Activated CD8-positive, alpha-beta memory T cell treated with anti-CD3 and anti-CD28 coated beads for 4 hours (primary cell): Measurements from ENCODE around the gene CCHCR1.
A peak's percentile ranks its signal among the peaks of the same experiment; 100 is the strongest.

Experiments
- DNase-seq, 2 donors: peaks; one replicate each; pipeline ENCODE4 v3.0.0-alpha.2; 2020; ENCODE audit warnings: low read depth in 2 of 2

The CCHCR1 gene

DNA sequence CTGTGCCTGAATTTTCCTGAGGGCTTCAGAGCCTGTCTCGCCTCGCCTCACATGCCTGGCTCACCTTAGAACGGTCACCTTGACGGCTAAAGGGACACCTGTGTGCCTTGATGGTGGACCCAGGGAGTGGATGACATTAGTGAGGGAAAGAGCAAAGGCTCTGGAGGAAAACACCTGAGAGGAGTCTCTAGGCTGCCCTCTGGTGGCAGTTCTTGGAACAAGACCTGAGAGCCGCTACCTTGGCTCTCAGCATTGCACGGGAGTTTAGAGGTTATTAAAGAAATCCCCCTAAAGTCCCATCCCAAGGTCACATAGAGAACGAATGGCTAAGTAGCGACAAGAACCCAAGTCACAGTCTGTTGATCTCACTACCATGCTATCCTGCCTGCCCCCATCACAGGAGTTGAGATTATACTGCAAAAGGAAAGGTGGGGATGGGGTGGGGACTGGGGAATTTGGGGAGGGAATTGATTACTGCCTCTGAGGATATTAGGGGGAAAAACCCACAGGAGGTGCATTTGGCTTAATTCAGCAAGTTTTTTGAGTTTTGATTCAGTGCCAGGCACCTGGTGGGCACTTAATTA lies 29.4 kb downstream of the CCHCR1 start:
- DNase-seq, result peak; percentile 26 to 50

DNA sequence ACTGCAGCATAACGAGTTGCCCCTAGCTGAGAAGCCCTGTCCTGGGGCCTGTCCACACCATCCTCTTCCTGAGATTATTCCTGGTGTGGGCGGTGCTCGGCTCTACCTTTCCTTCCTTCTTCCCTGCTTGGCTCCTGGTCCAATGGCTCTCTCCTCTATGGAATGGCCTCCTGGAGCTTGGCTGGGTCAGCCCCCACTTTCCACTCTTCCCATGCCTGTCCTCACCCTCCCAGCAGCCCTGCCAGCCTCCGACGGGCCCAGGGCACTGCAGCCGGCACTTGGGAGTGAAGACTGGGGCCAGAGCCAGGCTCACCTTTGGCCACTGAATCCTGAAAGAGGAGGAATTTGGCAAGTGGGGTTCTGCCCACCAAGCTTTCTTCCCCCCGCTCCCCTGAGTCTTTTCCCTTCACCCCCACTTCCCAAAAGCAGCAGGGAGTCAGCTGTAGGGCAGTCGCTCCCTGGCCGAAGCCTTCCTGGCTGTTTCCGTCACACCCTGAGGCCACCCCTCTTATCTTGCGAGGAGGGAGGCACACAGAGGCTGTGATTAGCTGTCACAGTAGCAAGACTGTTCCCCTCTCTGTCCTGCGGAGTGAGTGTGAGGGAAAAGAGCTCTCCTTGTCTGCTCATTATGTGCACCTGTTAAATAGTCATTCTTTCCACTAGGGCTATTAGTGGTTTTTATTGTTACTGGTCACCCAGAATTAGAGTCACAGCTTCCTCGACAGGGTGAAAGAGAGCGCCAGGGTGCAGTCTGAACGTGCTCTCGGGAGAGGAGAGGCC lies 31.0 kb downstream of the CCHCR1 start:
- no peak for DNase-seq

DNA sequence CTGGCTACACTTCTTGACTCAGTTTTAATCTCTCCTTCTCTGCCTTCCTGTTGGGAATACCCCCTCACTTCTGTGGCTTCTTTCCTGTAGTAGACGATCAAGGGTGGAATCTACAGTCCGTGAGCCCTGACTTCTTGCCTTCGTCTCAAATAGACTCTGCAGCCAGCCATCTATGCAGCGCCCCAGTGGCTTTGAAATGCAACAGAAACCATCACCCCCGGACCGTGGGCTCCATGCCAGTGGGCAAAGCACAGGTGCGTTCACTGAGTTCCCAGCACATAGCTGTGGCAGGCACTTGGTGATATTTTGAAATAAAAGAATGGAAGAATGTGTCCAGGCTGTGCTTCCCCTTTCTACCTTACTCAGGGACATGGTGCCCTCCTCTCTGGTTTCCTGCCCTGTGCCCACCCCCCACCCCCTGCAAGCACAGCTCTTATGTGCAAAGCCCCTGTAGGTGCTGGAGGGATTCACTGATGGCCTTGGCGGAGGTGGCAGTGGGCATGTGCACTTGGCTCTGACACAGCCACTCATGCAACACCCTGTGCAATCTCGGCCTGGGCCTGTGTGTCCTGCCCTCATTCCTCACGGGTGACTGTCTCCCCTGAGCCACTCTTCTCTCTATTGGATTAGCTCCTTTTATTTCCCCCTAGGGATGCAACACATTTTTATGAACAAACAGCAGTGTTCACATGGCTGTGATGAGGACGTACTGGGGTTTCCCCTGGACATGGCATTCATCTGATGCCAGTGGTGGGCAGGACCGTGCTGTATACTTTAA lies 31.8 kb downstream of the CCHCR1 start:
- no peak for DNase-seq

DNA sequence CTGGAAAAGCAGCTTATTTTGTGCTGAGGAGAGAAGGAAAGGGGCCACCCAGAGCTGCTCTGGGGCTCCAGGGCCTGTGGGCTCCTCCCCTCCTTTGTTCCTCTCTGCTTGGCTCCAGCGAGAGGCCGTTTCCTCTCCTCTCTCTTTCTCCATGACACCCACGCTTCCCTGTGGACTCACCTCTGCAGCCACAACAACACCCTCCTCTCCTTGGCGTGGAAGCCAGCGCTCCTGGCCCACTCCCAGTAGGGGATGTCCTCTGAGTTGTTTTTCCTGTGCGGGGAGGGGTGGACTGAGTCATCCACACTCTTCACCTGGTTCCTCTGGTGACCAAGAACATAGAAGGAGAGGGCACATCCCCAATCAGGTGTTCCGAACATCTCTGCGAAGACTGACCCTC lies 32.4 kb downstream of the CCHCR1 start:
- no peak for DNase-seq

DNA sequence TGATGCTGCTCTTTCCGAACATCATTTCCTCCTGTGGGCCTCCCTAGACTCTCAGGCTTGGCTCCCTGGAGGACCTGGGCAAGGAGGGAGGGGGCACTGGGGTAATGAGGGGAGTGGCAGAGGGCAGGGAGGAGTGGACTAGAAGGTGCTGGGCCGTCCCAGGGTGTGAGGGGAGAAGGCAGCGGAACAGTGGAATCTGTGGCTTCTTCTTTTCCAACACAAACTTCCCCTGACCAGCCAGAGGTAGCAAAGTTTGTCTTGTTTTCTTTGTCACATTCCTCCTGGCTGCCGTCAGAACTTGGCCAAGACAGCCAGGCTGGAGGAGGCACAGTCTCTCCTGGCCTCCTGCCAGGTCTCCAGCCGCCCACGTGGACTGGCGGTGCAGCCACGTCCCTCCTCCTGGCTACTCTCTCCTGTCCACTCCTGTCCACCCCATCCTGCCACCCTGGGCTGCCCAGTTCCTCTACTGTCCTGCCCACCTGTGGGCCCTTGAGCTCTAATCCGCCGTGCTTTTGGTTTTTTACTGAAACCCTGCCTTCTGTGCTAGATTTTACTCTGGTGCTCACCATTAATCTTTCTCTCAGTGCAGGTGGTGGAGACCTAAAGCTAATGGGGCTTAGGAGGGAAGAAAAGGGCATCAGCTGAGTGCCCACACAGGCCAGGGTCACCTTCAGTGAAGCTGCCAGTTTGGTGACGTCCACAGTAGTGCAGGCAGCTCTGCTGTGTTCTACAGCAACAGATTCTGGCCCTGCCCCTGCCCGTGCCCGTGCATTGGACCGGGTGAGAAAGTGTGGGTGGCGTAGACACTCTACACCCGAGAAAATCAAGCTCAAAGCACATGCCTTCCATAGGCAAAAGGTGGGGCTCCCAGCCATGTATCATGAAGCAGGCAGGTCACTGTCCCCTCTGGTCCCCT lies 34.6 kb downstream of the CCHCR1 start:
- DNase-seq, result no peak

DNA sequence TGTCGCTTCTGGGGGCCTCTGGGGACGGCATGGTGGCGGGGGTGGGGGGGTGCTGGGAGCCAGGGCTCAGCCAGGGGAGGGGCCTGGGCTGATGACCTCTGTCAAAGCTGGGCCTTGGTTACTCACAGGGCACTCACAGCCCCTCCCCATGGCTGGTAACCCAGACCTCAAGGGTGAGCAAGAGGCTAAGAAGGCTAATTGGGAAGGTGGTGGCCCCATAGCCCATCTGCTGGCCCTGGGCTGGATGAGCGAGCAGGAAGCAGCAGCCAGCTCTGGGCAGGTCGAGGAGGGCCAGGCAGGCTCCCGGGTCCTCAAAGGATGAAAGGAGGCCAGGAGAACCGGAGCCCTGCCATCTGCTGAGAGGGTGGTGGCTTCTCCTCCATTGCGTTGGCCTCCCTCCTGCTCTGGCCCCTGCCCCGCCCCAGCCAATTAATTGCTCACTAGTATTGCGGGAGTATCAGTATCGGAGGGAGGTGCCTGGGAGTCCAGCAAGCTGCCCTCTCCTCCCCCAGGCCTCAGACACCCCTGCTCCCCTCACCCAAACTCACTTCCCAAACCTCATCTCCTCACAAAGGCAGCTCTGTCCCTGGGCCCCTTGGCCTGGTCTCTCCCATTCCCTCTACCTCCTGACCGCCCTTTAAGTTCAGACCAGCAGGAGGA lies 36.3 kb downstream of the CCHCR1 start:
- no peak for DNase-seq

DNA sequence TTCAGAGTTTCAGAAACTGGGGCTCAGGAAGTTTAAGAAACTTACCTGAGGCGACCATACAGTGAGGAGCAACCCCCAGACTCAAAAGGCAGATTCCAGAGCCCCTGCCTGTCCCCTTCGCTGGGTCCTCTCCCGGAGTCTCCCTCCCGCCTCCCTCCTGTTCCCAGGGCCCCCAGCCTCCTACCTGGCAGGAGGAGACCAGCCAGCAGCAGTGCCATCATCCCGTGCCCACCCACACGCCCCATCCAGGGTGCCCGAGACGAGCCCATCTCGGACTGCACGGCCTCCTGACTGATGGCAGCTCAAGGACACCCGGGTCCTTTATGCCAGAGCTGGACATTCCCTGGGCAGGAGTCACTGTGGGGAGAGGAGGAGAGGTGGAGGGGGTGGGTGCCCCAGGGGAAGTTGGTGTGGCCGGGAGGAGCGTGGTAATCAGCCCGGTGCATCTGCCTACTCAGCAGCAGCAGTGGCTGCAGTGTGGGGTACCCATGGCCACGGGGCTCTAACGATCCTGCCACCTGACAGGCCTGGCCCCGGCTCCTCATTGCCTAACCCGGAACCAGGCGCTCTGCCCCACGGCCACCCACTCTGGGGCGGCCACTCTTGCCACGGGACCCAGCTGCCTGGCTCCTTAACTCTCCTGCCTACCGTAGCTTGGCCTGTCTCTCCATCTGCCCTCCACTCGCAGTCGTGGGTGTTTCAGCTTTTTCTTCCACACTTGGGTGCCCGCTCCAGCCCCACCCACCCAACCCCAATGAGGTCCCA lies 37.3 kb downstream of the CCHCR1 start, which contains the start of gene CDSN:
Gene CDSN (minus strand): TSS at position 296 of the 765 bp plus-strand sequence. CDS start 27 bp downstream, at position 269.
- DNase-seq, result no peak

DNA sequence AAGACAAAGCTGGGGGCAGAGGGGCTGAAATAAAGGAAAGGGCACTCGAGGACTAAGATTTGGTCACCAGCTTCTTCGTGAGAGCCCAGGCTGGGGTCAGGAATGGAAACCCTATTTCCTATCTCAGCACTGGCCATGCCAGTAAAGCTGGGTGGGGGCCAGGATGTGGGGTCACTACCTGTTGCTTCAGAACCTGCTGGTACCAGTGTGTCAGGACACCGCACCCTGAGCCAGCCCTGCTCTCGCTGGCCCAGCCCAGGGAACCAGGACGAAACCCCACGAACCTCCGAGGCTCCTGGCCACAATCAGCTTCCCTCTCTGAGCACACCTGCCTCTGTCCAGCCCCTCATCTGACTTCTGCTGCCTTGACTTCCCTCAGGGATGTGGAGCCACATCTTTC lies 39.4 kb downstream of the CCHCR1 start:
- no peak for DNase-seq

DNA sequence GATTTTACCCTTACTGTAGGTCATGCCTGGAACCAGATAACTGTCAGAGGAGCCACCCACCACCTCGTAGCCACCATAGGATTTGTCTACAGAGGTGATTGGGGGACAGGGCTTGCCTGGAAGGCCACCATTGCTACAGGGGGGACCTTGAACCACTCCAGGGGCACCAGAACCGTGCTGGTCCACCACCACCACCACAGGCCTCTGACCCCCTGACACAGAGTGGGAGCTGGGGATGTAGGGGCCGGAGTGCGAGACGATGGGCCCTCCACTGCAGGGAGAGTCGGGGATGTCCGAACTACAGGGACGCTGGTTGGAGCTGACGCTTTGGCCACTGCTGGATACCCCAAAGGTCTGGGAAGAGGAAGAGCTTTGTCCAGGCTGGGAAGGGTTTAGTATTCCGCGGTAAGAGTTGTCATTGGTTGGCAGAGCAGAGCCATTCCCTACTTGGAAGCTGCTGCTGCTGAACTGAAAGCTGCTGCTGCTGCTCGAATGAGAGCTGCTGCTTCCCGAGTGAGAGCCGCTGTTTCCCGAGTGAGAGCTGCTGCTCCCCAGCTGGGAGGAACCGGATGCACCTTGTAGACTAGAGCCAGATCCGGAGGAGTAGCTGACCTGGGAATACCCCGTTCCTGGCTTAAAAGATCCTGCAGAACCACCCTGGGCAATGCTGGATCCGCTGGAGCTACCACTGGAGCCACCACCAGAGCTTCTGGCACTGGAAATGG lies 40.8 kb downstream of the CCHCR1 start:
- no peak for DNase-seq

DNA sequence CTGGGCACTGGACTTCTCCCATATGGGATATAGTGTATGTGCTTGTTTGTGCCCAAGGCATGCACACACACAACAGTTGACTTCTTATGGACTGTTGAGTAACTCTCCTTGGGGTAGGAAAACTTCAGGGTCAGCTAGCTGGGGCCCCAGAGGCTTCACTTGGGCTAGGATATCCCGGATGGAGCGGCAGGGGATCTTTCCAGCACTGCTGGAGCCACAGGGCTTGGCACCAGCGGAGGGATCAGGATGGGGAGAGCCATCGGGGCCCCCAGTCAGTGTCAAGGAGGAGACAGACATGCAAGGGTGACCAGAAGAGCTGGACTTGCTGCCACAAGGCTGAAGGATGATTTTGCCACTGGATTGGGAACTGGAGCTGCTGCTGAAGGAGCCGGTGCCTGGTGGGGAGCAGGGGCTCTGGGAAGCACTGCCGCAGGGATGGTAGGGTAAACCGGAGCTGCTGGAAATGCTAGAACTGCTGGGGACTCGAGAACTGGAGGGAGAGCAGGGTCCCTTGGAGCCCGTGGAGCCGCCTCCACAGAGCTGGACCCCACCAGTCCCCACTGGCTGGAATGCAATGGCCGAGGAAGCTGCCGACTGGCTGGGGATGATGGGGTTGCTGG lies 41.6 kb downstream of the CCHCR1 start:
- DNase-seq, result no peak

DNA sequence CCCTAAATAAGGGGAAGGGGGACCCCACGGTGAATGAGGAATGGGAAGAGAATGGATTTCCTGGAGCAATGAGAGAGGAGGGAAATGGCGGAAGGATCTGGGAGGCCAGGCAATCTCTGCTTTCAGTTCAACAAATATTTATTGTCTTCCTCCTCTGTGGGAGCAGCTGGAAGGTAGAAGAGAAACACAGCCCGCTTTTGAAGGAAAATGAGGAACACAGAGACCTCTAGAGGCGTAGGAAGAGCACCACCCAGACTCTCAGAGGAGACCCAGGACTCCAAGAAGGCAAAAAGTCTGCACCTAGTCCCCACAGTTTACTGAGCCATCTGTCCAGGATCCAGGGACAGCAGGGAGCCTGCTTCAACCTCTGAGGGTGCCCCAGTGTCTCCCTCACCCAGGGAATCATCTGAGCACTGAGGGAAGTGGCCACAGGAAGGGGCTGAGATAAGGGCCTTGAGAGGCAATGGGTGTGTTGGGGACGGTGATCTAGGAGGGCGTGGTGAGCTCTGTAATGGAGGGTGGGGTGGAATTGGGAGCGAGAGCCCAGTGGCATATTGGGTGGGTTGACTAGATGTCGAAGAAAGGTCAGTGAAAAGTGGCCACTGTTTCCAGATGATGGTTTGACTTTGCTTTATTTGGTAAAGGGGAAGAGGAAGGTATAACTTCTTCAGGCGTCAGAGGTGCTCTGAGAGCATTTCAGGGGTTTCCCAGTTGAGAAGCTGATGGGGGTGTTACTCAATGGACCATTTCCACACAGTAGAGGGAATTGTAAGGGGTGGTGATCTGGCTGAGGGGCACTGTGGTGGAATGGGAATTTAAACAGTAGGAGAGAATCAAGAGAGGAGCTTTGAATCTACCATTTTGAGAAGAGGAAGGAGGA lies 42.4 kb downstream of the CCHCR1 start:
- DNase-seq, result no peak

DNA sequence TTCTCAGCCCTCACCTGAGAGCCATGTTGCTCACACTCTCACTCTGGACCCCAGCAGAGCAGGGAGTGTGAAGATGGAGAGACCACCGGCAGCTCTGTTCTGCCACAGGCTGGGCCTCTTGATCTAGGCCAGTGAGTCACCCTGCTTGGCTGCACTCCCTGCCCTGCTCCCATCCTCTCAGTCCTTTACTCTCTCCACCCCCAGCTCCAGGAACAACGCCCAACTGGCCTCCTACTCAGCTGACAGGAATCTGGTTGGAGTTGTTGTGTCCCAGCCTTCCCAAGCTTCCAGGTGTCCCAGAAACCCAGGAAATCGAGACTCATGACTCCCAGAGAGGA lies 43.1 kb downstream of the CCHCR1 start, which contains the start of gene PSORS1C1:
Gene PSORS1C1 (plus strand): TSS at position 260 of the 338 bp plus-strand sequence. CDS start 14,833 bp downstream, outside the sequence.
- DNase-seq, result no peak

DNA sequence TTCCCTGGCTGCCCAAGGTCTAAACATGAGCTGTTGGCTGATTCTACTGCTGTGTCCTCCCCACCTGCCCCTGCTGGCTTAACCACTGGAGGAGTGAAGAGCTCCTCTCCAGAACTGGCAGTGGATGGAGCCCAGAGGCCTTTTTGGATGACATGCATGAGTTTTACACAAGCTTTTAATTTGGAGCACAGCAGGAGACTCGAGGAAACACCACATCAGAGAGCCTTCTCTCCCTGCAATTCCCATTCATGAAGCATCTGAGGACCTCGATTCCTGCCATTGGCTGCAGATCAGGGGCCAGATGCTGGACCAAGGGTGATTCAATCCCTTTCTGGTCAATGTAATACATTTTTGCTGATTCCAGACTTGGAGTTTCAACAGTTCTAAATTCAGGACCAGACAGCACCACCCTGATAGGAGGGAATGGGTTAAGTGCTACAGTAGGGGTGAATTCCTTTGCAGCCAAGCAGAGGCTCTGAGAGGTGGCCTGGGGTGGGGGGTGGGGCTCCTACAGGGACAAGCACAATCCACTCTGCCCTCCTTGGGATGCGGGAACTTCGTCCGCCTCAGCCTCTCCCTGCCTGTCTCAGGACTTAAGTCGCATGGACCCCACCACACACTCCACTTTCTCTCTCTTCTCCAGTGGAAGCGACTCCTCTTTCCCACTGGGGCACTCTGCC lies 43.6 kb downstream of the CCHCR1 start:
- DNase-seq, result no peak

DNA sequence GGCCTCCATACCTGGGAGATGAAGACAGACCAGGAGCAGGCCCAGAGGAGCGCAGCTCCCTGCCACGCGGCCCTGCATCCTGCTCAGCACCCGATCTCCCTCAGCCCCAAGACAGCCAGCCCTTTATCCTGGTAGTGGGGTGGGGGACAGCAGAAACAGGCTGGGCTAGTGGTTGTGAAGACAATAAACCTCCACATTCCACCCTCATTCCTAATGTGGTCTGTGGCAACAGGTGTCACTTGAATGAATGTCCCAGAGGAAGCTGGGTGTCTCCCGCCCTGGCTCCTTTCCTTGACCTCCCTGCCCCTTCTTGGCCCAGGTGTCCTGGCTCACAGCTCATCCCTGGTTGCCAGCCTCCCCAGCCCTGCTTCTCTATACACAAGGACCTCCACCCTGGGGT lies 45.1 kb downstream of the CCHCR1 start, which contains the start of gene C6orf15:
Gene C6orf15 (minus strand): TSS at position 98 of the 400 bp plus-strand sequence. CDS start 20 bp downstream, at position 78.
- no peak for DNase-seq

DNA sequence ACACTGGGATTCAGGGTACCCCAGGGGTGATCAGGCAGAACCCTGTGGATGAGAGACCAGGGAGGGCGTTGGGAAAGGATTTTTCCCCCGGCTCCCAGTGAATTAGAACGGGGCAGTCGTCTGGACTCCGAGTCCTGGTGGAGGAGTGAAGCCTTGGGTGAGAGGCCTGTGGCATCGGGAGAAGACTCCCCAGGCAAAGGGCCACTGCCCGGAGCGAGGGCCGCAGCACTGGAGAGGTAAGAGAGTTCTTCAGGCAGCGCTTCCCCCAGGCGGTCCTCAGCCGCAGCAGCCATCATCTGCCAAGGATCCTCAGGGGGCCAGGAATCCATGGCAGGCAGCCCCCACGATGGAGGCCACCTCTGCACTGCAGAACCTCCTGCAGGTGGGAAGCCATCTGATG lies 45.9 kb downstream of the CCHCR1 start:
- DNase-seq, result no peak

DNA sequence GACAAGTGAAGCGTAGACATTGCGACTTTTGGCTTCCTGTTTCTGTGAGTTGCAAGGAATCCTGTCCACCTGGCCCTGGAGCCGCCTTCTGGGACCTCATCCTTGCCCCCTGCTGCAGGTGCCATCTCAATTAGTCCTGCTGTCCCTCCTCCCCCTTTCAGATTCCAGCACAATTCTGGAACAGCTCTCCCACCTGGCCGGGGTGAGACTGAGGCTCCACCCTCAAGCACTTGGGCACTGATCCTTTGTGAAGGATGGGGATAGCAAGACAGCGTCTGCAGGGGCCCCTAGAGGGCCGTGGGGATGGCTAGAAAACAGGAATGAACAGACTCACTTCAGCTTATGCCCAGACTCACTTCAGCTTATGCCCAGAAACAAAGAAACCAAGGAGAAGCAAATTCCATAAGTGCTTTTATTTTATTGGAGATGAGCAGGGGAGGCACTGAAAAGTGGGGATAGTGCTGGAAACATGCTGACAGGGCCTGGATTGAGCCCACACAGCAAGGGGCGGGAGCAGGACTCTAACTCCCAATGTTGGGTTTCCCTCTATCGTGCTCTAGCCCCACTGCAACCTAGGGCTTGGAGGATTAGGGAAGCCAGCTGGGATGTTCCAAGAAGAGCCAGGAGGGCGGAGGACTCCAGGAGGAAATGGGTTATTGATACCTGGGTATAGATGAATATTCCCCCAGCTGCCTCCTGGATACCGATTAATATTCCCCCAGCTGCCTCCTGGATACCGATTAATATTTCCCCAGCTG lies 46.6 kb downstream of the CCHCR1 start:
- DNase-seq, result no peak

DNA sequence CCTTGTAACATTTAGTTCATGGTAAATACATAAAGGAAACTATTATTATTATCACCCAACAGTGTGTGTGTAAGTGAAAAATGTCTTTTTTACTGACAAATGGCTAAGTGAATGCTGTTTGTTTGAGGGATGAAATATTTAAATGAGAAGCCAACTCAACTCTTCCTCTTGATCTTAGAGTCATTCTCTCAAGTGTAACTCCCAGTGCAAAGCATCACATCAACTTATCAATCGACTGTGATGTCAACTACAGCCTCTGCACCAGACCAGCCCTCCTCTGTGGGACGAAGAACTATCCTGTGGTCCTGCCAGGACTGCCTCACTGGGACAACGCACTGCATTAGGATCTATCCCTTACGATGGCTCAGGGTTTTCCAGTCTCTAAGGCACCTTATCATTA lies 50.5 kb downstream of the CCHCR1 start:
- no peak for DNase-seq
